Ovary (tissue), 3 donors: ENCODE measurements around the gene NCOA5.

Experiments used
- EP300 ChIP-seq: sonication (generic); formaldehyde crosslinking; IDR thresholded peaks from one replicate; pipeline ENCODE4 v1.6.1; 2017; ENCODE audit warnings: antibody characterized with exemption
- POLR2A ChIP-seq: fragments of 450-650 bp; IDR thresholded peaks from one replicate; pipeline ENCODE4 v1.6.1; 2017; ENCODE audit warnings: antibody characterized with exemption, mild to moderate bottlenecking, moderate library complexity
- TF ChIP-seq, protein P1 (sequence below), 3 donors: fragments of 450-650 bp in 2 of 3; fragments of 200-600 bp in 1 of 3; IDR thresholded peaks; one replicate each; pipeline versions ENCODE4 v1.5.1 to v1.8.0; 2016 to 2022; ENCODE audit warnings: antibody characterized with exemption in 3 of 3, mild to moderate bottlenecking in 1 of 3
- donor health status: DM: no; HTN: no; CAD: no.

DNA sequence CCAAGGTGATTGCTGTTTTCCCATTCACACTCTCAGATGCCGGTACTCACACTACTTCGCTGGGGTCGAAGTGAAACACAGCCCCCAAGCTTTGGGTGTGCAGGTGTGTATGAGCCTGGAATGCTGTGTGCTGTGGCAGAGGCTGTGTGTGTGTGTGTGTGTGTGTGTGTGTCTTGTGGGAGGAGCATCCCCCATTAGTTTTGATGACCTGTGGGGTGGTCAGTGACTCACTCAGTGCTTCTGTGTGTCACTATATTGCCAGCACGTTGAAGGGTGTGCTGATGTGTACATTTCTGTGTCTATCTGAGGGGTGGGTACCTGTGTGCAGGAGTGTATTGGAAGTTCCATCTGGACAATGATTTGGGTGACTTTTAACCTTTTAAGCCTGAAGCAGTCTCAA lies 65.8 kb downstream of the NCOA5 start:
- TF ChIP-seq, protein P1, sequence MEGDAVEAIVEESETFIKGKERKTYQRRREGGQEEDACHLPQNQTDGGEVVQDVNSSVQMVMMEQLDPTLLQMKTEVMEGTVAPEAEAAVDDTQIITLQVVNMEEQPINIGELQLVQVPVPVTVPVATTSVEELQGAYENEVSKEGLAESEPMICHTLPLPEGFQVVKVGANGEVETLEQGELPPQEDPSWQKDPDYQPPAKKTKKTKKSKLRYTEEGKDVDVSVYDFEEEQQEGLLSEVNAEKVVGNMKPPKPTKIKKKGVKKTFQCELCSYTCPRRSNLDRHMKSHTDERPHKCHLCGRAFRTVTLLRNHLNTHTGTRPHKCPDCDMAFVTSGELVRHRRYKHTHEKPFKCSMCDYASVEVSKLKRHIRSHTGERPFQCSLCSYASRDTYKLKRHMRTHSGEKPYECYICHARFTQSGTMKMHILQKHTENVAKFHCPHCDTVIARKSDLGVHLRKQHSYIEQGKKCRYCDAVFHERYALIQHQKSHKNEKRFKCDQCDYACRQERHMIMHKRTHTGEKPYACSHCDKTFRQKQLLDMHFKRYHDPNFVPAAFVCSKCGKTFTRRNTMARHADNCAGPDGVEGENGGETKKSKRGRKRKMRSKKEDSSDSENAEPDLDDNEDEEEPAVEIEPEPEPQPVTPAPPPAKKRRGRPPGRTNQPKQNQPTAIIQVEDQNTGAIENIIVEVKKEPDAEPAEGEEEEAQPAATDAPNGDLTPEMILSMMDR (IDR thresholded peaks at IDR 0.05), result no peak
- TF ChIP-seq POLR2A (no peak), EP300 (no peak)
